Sigmoid colon (tissue), 7 donors: ENCODE measurements around the gene UNC13C. TPM values are rescaled to one million over a fixed set of nuclear protein-coding genes. Genes with fewer than 3 reads are reported as not detected.

ENCODE experiments used
- DNase-seq: peaks from one replicate; pipeline ENCODE4 v3.0.0-alpha.2; 2019
- H3K27ac ChIP-seq, 4 donors: fragments of 200-600 bp; sonication (generic); one replicate each; pipeline ENCODE4 v1.5.1; 2016 to 2019; ENCODE audit warnings: mild to moderate bottlenecking in 1 of 4
- H3K27me3 ChIP-seq, 3 donors: fragments of 200-600 bp; sonication (generic); one replicate each; pipeline ENCODE4 v1.5.1; 2019; ENCODE audit warnings: mild to moderate bottlenecking in 1 of 3
- H3K36me3 ChIP-seq, 4 donors: fragments of 200-600 bp; sonication (generic); one replicate each; pipeline ENCODE4 v1.5.1; 2016 to 2019
- H3K4me1 ChIP-seq, 4 donors: fragments of 200-600 bp; sonication (generic); one replicate each; pipeline ENCODE4 v1.5.1; 2017 to 2019
- H3K4me3 ChIP-seq, 4 donors: fragments of 200-600 bp; sonication (generic); one replicate each; pipeline ENCODE4 v1.5.1; 2017 to 2019; ENCODE audit warnings: mild to moderate bottlenecking in 2 of 4, moderate library complexity in 1 of 4
- H3K9me3 ChIP-seq, 4 donors: fragments of 200-600 bp in 3 of 4; sonication (generic) in 3 of 4; one replicate each; pipeline versions ENCODE4 v1.5.1 to v1.6.1; 2013 to 2019
- EP300 ChIP-seq, 4 donors: sonication (generic); formaldehyde crosslinking; IDR thresholded peaks; one replicate each; pipeline ENCODE4 v1.6.1; 2017; ENCODE audit warnings: antibody characterized with exemption in 4 of 4
- POLR2A ChIP-seq, 2 donors: fragments of 450-650 bp; IDR thresholded peaks; one replicate each; pipeline ENCODE4 v1.6.1; 2016; ENCODE audit warnings: antibody characterized with exemption in 2 of 2, mild to moderate bottlenecking in 2 of 2, moderate library complexity in 2 of 2
- POLR2AphosphoS5 ChIP-seq, 4 donors: sonication (generic); formaldehyde crosslinking; IDR thresholded peaks; one replicate each; pipeline ENCODE4 v1.6.1; 2017; ENCODE audit warnings: antibody characterized with exemption in 4 of 4
- WGBS, 2 donors: extraction: QIAGEN DNeasy Blood & Tissue Kit; methylation state at CpG; one replicate each; pipeline ENCODE4 v1.1.7; 2013; 5-methylcytosine and 5-hydroxymethylcytosine counted together
- intact Hi-C: fragments of 100-400 bp; cut with DNase I; formaldehyde crosslinking; loops from one replicate; pipeline ENCODE4 v1.15.1; 2023
- polyA plus RNA-seq, 3 donors: library from polyadenylated mRNA; stranded (reverse); fragments of 200-250 nt; gene quantifications; one replicate each; pipeline ENCODE4 v1.2.3, GENCODE V29; 2013
- total RNA-seq, 4 donors: library from RNA; depleted of rRNA; stranded (reverse); fragments of >200 nt; gene quantifications; one replicate each; pipeline ENCODE4 v1.1.0, GENCODE V29; 2016
- TF ChIP-seq, protein P1 (sequence below), 4 experiments: fragments of 450-650 bp in 3 of 4; fragments of 200-600 bp in 1 of 4; IDR thresholded peaks; one replicate each; pipeline ENCODE4 v1.5.1; 2016 to 2019; ENCODE audit warnings: antibody characterized with exemption in 4 of 4, mild to moderate bottlenecking in 3 of 4, moderate library complexity in 2 of 4
- donor health status: healthy with polysubstance abuse.
- donor health status: Bipolar disorder and iron deficiency.
- donor health status: healthy.

The UNC13C gene
- total and polyA plus RNA-seq, 7 donors, result under 0.01 to 1.7 (median 1.3) TPM; not detected in 1

DNA sequence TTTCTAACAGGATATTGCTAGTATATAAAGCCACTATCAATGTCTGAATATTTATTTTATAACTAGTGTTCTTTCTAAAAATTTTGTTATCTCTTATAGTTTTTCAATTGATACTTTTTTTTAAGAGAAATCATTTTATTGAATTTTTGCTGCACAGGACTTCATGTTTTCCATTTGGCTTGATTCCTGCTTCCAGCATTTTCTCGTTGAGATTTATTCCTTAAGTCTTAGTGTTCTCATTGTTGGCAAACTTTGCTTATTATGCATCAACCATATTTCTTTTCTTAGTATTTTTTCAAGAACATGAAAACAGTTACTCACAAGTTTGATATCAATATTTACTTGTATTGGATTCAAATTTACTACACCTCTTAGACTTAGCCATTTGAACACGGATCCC is 113.4 kb downstream of the UNC13C start:
- no peaks in the 10 kb centered on the region for H3K27me3 ChIP-seq
- H3K36me3 ChIP-seq, result no peaks in the 10 kb centered on the region
- intact Hi-C loops, result no loop called here
- H3K4me1 ChIP-seq, result no peaks in the 10 kb centered on the region
- H3K9me3 ChIP-seq, result no peaks in the 10 kb centered on the region
- no peak overlapping the region for H3K4me3 ChIP-seq
- no peak for TF ChIP-seq POLR2AphosphoS5 (IDR thresholded peaks at IDR 0.05)
- no peak for TF ChIP-seq POLR2A (IDR thresholded peaks at IDR 0.05)
- no peak for TF ChIP-seq EP300 (IDR thresholded peaks at IDR 0.05)
- TF ChIP-seq, protein P1, sequence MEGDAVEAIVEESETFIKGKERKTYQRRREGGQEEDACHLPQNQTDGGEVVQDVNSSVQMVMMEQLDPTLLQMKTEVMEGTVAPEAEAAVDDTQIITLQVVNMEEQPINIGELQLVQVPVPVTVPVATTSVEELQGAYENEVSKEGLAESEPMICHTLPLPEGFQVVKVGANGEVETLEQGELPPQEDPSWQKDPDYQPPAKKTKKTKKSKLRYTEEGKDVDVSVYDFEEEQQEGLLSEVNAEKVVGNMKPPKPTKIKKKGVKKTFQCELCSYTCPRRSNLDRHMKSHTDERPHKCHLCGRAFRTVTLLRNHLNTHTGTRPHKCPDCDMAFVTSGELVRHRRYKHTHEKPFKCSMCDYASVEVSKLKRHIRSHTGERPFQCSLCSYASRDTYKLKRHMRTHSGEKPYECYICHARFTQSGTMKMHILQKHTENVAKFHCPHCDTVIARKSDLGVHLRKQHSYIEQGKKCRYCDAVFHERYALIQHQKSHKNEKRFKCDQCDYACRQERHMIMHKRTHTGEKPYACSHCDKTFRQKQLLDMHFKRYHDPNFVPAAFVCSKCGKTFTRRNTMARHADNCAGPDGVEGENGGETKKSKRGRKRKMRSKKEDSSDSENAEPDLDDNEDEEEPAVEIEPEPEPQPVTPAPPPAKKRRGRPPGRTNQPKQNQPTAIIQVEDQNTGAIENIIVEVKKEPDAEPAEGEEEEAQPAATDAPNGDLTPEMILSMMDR (IDR thresholded peaks at IDR 0.05), result no peak
- DNase-seq, result no peak
- H3K27ac ChIP-seq, result no peak overlapping the region
- 55 to 67% methylated on average over 2 of the region's 2 CpGs for WGBS, 2 donors

DNA sequence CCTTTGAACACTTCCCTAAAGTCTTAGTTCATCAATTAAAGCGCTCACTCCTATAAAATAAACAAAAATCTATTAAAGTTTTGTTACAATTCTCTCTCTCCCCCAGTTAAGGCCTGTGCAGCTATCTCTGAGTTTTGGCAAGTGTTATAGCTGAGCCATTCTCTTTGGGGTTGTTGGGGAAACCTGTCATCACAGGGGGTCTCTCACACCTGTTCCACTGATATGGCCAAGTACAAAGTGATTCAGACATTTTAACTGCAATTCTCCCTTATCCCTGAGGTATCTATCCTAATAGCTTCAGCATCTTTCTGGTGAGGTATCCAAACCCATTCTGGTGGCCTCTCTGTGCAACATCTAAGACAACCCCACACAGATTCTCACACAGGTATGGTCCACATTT is 116.4 kb downstream of the UNC13C start:
- no peaks in the 10 kb centered on the region for H3K36me3 ChIP-seq
- H3K4me1 ChIP-seq, result no peaks in the 10 kb centered on the region
- no peak for DNase-seq
- H3K9me3 ChIP-seq, result no peaks in the 10 kb centered on the region
- H3K27ac ChIP-seq, result no peak overlapping the region
- intact Hi-C loops, result no loop called here
- TF ChIP-seq POLR2A (IDR thresholded peaks at IDR 0.05) (no peak), EP300 (IDR thresholded peaks at IDR 0.05) (no peak), POLR2AphosphoS5 (IDR thresholded peaks at IDR 0.05) (no peak)
- TF ChIP-seq, protein P1 (IDR thresholded peaks at IDR 0.05), result no peak
- no peaks in the 10 kb centered on the region for H3K27me3 ChIP-seq
- no peak overlapping the region for H3K4me3 ChIP-seq
- WGBS, 2 donors, result 63 to 80% methylated on average over 1 of the region's 1 CpG

DNA sequence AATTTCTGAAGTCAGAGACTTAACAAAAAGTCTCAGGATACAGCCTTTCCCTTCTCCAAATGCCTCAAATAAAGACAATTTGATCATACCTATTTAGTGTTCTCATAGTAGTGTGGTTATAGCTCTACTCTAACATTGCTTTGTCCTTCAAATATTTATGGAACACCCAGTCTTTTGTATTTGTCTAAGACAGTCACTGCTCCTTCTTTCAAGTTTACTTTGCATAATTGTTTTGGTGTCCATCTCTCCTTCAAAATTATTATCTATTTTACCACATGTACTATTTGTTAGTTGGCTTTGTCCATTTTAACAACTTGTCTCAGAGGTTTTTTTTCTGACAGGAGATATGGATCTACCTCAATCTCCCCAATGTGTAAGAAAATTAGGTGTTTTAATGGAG is 118.8 kb downstream of the UNC13C start:
- intact Hi-C loops, result no loop called here

DNA sequence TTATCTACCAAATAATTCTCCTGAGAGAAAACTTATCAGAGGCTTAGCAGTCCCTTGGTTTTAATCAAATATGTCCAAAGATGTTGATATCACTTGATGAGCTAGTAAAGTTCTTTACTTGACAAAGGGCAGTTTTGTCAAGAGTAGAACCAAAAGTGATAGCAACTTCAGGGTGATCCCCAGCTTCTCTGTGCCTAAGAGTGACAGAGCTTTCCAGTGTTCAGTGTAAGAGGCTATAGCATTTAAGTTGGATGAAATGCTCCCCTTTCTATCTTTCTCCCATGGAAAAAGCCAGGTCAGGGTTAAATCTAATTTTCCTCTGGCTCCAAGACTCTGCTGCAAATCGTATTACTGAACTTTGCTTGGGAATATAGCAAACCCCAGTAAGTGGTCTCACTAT is 120.8 kb downstream of the UNC13C start:
- TF ChIP-seq POLR2AphosphoS5 (IDR thresholded peaks at IDR 0.05) (no peak), POLR2A (IDR thresholded peaks at IDR 0.05) (no peak), EP300 (IDR thresholded peaks at IDR 0.05) (no peak)
- TF ChIP-seq, protein P1 (IDR thresholded peaks at IDR 0.05), result no peak
- no peak overlapping the region for H3K4me3 ChIP-seq
- DNase-seq, result no peak
- H3K36me3 ChIP-seq, result no peaks in the 10 kb centered on the region
- WGBS, 2 donors, result 34 to 69% methylated on average over 1 of the region's 1 CpG
- H3K9me3 ChIP-seq, result no peaks in the 10 kb centered on the region
- H3K27ac ChIP-seq, result no peak overlapping the region
- H3K4me1 ChIP-seq, result no peaks in the 10 kb centered on the region
- intact Hi-C loops, result no loop called here
- H3K27me3 ChIP-seq, result no peaks in the 10 kb centered on the region

More for the DNA sequence above, 118.8 kb downstream of the UNC13C start:
- Histone ChIP-seq H3K4me3 (no peak overlapping the region), H3K27me3 (no peaks in the 10 kb centered on the region), H3K36me3 (no peaks in the 10 kb centered on the region), H3K27ac (no peak overlapping the region), H3K4me1 (no peaks in the 10 kb centered on the region), H3K9me3 (no peaks in the 10 kb centered on the region)
- TF ChIP-seq POLR2AphosphoS5 (IDR thresholded peaks at IDR 0.05) (no peak), POLR2A (IDR thresholded peaks at IDR 0.05) (no peak), EP300 (IDR thresholded peaks at IDR 0.05) (no peak)
- DNase-seq, result no peak

DNA sequence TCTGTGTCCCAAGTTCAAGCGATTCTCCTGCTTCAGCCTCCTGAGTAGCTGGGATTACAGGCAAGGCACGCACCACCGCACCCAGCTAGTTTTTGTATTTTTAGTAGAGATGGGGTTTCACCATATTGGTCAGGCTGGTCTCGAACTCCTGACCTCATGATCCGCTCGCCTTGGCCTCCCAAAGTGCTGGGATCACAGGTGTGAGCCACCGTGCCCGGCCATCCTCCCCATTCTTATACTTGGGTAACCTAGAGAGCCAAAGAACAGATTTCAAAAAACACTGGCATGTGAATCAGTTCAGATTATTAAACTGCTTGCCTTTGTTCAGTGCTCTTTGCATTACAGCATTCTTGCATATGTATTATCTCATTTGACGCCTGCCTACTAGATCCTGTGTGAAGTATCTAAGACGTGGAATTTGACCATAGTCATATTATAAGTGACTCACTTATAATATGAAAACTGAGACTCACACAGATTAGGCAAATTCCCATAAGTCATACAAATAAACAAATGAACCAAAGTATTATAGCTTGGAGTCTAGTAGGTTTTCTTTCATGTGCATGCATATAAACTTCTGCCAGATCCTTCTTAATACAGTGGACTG is 123.5 kb downstream of the UNC13C start:
- 73 to 86% methylated on average over 10 of the region's 10 CpGs for WGBS, 2 donors
- H3K9me3 ChIP-seq, result no peaks in the 10 kb centered on the region
- H3K4me3 ChIP-seq, result no peak overlapping the region
- DNase-seq, result no peak
- TF ChIP-seq POLR2A (IDR thresholded peaks at IDR 0.05) (no peak), EP300 (IDR thresholded peaks at IDR 0.05) (no peak), POLR2AphosphoS5 (IDR thresholded peaks at IDR 0.05) (no peak)
- TF ChIP-seq, protein P1 (IDR thresholded peaks at IDR 0.05), result no peak
- no peaks in the 10 kb centered on the region for H3K27me3 ChIP-seq
- H3K4me1 ChIP-seq, result no peaks in the 10 kb centered on the region
- intact Hi-C loops, result no loop called here
- no peaks in the 10 kb centered on the region for H3K36me3 ChIP-seq
- H3K27ac ChIP-seq, result no peak overlapping the region
